ENCODE results near the gene IFNL1. TPM values are rescaled to one million over a fixed set of nuclear protein-coding genes. Genes with fewer than 3 reads are reported as not detected.

IFNL1 gene
- total and polyA plus RNA-seq, 2 donors (not counting 3 experiments of a cell fraction or from before 2014, with no cell fraction given) = not detected

DNA sequence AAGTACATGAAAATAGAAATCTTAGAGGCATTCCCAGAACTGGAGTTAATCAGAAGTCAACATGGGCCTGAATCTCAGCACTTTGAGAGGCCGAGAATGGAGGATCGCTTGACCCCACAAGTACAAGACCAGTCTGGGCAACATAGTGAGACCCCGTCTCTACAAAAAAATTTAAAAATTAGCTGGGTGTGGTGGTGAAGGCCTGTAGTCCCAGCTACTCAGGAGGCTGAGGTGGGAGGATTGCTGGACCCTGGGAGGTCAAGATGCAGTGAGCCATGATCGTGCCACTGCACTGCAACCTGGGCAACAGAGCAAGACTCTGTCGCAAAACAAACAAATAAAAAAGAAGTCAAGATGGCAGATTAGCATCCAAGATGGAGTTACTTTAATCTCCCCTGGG lies 19.5 kb upstream of the IFNL1 start:
- H4K20me1 ChIP-seq (replicated peaks; ENCODE audit: control insufficient read depth, extremely low read depth, insufficient read depth, low read length) = no peaks in the 10 kb centered on the region
- H3K4me3 ChIP-seq (replicated peaks in 1 of 3; ENCODE audit: insufficient read depth in 1 of 3, low read depth in 1 of 3, low read length in 3 of 3) = no peak overlapping the region
- no peak overlapping the region for H3K9ac ChIP-seq (replicated peaks; ENCODE audit: extremely low read depth, insufficient read depth, low read length)
- no peaks in the 10 kb centered on the region for H3K9me3 ChIP-seq (replicated peaks; ENCODE audit: control insufficient read depth, insufficient read depth, low read length)
- no peaks in the 10 kb centered on the region for H3K9me1 ChIP-seq (replicated peaks; ENCODE audit: control insufficient read depth, extremely low read depth, insufficient read depth, low read length)
- H3K4me1 ChIP-seq (ENCODE audit: control insufficient read depth, extremely low read depth, insufficient read depth, low read length) = no peaks in the 10 kb centered on the region
- intact Hi-C loops (cut with micrococcal nuclease) (no loop called here), dilution Hi-C loops (cut with MboI; ENCODE audit: extremely low pct_ligation_motif_present, low sequenced_read_pairs) (no loop called here)
- no peak overlapping the region for H3K27ac ChIP-seq (ENCODE audit: insufficient read depth, low read depth, low read length)
- no peak for FAIRE-seq
- no peaks in the 10 kb centered on the region for H3K36me3 ChIP-seq (ENCODE audit: control insufficient read depth in 2 of 2, extremely low read depth in 1 of 2, insufficient read depth in 2 of 2, low read length in 2 of 2)
- ChIA-PET POLR2A (no interaction called here), CTCF (no interaction called here)
- no peak for DNase-seq (ENCODE audit: low read depth, low spot score)
- no peak overlapping the region for H2AFZ ChIP-seq (ENCODE audit: low read depth, low read length)
- H3K27me3 ChIP-seq (ENCODE audit: control insufficient read depth in 2 of 2, insufficient read depth in 2 of 2, low read length in 2 of 2) = peaks cover under 1 to 2% of the 10 kb centered on the region in 2 experiments
- TF ChIP-seq EZH2 (IDR thresholded peaks at IDR 0.05; ENCODE audit: borderline replicate concordance, low read depth, low read length, severe bottlenecking) (no peak), MYC (IDR thresholded peaks at IDR 0.05; ENCODE audit: low read depth, low read length) (no peak), POLR2A (IDR thresholded peaks at IDR 0.05; ENCODE audit: low read depth, low read length) (no peak), POLR2AphosphoS5 (IDR thresholded peaks at IDR 0.05; ENCODE audit: insufficient read depth, low read depth, low read length) (no peak), JUN (IDR thresholded peaks at IDR 0.05; ENCODE audit: borderline replicate concordance, insufficient read depth, insufficient read length, low read depth) (no peak), GATA2 (IDR thresholded peaks at IDR 0.05; ENCODE audit: insufficient read depth, insufficient read length, low read depth, low read length) (no peak), FOS (IDR thresholded peaks at IDR 0.05; ENCODE audit: borderline replicate concordance, insufficient read depth, low read length) (no peak)
- TF ChIP-seq, protein P1, sequence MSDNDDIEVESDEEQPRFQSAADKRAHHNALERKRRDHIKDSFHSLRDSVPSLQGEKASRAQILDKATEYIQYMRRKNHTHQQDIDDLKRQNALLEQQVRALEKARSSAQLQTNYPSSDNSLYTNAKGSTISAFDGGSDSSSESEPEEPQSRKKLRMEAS (IDR thresholded peaks at IDR 0.05; ENCODE audit: insufficient read depth, insufficient read length) = no peak
- TF ChIP-seq, protein P2, sequence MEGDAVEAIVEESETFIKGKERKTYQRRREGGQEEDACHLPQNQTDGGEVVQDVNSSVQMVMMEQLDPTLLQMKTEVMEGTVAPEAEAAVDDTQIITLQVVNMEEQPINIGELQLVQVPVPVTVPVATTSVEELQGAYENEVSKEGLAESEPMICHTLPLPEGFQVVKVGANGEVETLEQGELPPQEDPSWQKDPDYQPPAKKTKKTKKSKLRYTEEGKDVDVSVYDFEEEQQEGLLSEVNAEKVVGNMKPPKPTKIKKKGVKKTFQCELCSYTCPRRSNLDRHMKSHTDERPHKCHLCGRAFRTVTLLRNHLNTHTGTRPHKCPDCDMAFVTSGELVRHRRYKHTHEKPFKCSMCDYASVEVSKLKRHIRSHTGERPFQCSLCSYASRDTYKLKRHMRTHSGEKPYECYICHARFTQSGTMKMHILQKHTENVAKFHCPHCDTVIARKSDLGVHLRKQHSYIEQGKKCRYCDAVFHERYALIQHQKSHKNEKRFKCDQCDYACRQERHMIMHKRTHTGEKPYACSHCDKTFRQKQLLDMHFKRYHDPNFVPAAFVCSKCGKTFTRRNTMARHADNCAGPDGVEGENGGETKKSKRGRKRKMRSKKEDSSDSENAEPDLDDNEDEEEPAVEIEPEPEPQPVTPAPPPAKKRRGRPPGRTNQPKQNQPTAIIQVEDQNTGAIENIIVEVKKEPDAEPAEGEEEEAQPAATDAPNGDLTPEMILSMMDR (IDR thresholded peaks at IDR 0.05; ENCODE audit: extremely low read depth in 1 of 2, insufficient read depth in 1 of 2, low read depth in 1 of 2, low read length in 2 of 2) = no peak
- no peaks in the 10 kb centered on the region for H3K79me2 ChIP-seq (ENCODE audit: control insufficient read depth, insufficient read depth, low read length)
- no peak overlapping the region for H3K4me2 ChIP-seq (ENCODE audit: insufficient read depth, low read length)
- no TSS peak for BruUV-seq (replicated peaks)

Measured in endothelial cell of umbilical vein (primary cell).